ENCODE results near the gene CDK2AP2.

Gene CDK2AP2

GRCh38 chr11:67538823-67539505 lies 31.0 kb upstream of the CDK2AP2 start:
- POLR2A ChIA-PET (ENCODE audit: low non-redundant PET): no interaction called here
- CTCF ChIA-PET: interaction anchor here (0.5 kb wide), 1 partner anchor 165 kb away, joined by 3 read pairs; the partner anchor contains the start of gene CLCF1
- TF ChIP-seq, protein P1, sequence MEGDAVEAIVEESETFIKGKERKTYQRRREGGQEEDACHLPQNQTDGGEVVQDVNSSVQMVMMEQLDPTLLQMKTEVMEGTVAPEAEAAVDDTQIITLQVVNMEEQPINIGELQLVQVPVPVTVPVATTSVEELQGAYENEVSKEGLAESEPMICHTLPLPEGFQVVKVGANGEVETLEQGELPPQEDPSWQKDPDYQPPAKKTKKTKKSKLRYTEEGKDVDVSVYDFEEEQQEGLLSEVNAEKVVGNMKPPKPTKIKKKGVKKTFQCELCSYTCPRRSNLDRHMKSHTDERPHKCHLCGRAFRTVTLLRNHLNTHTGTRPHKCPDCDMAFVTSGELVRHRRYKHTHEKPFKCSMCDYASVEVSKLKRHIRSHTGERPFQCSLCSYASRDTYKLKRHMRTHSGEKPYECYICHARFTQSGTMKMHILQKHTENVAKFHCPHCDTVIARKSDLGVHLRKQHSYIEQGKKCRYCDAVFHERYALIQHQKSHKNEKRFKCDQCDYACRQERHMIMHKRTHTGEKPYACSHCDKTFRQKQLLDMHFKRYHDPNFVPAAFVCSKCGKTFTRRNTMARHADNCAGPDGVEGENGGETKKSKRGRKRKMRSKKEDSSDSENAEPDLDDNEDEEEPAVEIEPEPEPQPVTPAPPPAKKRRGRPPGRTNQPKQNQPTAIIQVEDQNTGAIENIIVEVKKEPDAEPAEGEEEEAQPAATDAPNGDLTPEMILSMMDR (conservative IDR thresholded peaks at IDR 0.05; ENCODE audit: low read depth): no peak
- H3K27ac ChIP-seq: no peak overlapping the region
- no peak for DNase-seq (ENCODE audit: low spot score)

DNA sequence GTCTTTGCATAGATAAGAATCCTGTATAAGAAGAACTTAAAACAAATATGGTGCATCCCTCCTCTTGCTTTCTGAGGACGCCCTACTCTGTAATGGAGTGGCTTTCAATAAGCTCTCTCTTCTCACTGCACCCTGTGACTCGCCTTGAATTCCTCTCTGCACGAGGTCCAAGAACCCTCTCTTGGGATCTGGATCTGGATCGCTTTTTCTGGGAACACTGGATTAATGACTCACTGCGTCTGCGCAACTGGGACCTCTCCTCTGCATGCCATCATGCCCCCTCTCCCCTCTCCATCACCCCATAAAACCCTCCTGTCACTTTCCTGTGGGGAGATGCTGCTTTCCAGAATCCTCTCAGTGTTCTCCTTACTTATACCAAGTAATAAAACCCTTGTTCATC lies 30.3 kb upstream of the CDK2AP2 start:
- DNase-seq (ENCODE audit: low spot score): no peak
- TF ChIP-seq, protein P1 (conservative IDR thresholded peaks at IDR 0.05; ENCODE audit: low read depth): no peak
- POLR2A ChIA-PET (ENCODE audit: low non-redundant PET): no interaction called here
- CTCF ChIA-PET: no interaction called here
- no peak overlapping the region for H3K27ac ChIP-seq

DNA sequence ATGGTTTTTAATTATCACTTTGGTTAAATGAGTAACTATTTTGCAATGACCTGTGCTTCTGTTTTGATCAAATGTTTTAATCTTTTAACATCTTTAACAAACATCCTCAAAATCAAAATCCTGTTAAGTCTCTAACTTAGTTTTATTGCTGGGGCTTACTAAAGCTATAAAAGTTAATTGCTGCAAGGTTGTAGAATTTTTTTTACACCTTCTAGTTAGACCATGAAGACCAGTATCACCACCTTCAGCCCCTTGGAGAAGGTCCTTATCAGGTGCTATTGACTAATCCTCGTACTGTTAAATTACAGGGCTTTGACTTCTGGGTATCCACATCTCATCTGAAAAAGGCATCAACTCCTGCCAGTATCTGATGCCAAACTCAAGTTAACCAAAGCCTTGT lies 27.6 kb upstream of the CDK2AP2 start:
- DNase-seq (ENCODE audit: low spot score): no peak
- ChIA-PET CTCF (interaction anchor here (0.7 kb wide), 1 partner anchor 1676 kb away, joined by 3 read pairs; no protein-coding TSS in a partner anchor), POLR2A (ENCODE audit: low non-redundant PET) (no interaction called here)
- no peak overlapping the region for H3K27ac ChIP-seq
- TF ChIP-seq, protein P1 (conservative IDR thresholded peaks at IDR 0.05; ENCODE audit: low read depth): no peak

DNA sequence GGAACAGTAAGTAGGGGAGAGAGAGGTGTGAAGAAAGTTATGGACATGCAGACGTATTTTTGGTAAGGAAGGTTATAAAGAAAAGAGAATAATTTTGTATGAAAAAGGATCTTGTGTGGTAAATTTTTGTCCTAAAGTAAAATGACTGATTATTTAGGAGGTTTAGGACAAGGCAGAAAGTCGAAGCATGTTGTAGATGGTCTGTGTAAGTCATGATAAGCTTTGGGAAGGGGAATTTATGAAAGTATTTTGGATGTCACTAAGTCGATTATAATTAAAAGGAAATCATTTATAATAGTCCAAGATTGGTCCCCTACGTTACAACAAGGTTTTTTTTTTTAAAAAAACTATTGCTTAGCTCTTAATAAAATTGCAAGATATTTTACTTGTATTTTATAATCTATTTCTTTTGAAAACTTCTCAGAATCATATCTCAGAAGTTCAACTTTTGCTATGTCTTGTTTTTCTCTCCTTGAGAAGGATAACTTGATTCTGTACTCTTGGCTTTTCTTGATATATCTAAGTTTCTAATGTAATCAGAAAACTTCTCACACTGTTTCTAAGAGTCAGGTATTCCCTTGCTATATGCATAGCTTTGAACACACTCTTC lies 26.2 kb upstream of the CDK2AP2 start:
- no peak for DNase-seq (ENCODE audit: low spot score)
- CTCF ChIA-PET: interaction anchor here (0.7 to 1.2 kb wide), 2 partner anchors 12 to 548 kb away, joined by 3 read pairs; no protein-coding TSS in a partner anchor
- TF ChIP-seq, protein P1 (conservative IDR thresholded peaks at IDR 0.05; ENCODE audit: low read depth): no peak
- POLR2A ChIA-PET (ENCODE audit: low non-redundant PET): interaction anchor here (0.7 kb wide), 1 partner anchor 904 kb away, joined by 3 read pairs; no protein-coding TSS in a partner anchor
- no peak overlapping the region for H3K27ac ChIP-seq

DNA sequence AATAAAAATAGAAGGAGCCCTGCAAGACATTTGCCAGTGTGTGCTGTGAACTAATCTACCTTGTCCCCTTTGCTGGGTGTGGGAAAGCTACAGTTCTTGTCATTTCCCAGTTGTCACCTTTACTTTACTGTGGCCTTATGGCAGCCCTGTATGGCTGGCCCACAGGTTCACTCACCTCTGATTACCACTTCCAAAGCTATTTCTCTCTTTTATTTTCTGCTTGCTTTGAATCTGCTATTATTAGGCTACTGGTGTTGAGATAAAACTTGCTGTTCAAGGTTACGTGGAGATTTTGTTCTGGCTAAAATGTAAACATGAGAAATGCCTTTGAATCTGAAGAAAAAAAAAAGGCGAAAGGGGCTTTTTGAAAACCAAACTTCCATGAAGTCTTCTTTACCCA lies 24.9 kb upstream of the CDK2AP2 start:
- ChIA-PET CTCF (no interaction called here), POLR2A (ENCODE audit: low non-redundant PET) (no interaction called here)
- DNase-seq (ENCODE audit: low spot score): no peak
- TF ChIP-seq, protein P1 (conservative IDR thresholded peaks at IDR 0.05; ENCODE audit: low read depth): no peak
- H3K27ac ChIP-seq: no peak overlapping the region

GRCh38 chr11:67530282-67530592 lies 22.3 kb upstream of the CDK2AP2 start:
- ChIA-PET CTCF (no interaction called here), POLR2A (ENCODE audit: low non-redundant PET) (no interaction called here)
- no peak overlapping the region for H3K27ac ChIP-seq
- DNase-seq (ENCODE audit: low spot score): no peak
- TF ChIP-seq, protein P1 (conservative IDR thresholded peaks at IDR 0.05; ENCODE audit: low read depth): no peak
